Activated CD8-positive, alpha-beta memory T cell treated with anti-CD3 and anti-CD28 coated beads, Interleukin-2, amount 50 U/mL, for 24 hours (primary cell): ENCODE results near the gene APOL5.

Experiments
- DNase-seq: peaks from one replicate; pipeline ENCODE4 v3.0.0-alpha.2; 2020; ENCODE audit errors: extremely low read depth

APOL5 gene

DNA sequence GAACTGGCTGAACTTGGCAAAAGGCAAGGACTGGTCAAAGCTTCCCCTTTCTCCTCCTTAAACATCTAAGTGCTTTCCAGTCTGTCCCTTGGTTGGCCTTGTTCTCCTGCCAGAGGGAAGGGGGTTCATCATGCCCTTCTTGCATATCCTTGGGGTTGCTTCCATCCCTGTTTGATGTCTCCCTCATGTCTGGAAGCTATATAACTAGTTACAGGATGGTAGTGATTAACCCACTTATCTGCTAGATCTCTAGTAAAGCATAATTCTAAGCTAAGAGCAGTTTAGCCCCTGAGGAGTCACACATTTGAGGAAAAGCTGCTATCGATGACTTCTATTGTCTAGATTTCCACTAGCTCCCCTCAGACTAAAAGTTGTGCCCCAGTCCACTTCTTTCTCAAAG lies 22.9 kb downstream of the APOL5 start:
- DNase-seq, result no peak

DNA sequence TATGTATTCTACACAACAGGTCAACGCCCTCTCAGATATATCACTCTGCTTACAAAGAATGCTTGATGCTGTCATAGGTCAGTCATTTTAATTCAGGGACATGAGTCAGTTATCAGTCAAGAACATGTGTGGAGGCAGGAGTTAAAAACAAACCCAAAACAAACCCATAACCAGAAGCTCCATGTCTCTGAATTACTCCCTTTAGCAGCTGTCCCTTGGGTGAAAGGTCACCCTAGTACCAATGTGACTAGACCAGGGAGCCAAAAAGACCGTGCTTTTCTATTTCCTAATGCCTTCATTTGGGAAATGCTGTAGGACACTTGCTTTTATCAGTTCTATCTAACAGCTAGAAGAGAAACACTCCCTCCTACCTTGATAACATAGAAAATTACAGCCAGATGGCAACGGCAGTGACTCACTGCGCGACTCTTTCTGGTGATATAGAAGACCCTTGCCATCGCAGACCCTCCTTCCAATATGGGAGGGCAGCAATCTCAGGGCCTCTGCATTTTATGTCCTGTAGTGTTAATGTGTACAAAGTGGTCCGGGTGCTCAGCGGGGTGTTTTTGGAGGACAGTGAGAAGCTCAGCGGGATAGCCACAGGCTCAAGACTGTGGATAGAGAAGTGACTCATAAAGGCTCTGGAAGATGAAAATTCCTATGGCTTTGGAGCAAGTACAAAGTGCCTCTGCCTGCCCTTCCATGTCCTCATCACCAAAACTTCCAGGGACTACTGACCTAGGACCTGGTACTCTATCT lies 24.8 kb downstream of the APOL5 start:
- DNase-seq, result no peak

DNA sequence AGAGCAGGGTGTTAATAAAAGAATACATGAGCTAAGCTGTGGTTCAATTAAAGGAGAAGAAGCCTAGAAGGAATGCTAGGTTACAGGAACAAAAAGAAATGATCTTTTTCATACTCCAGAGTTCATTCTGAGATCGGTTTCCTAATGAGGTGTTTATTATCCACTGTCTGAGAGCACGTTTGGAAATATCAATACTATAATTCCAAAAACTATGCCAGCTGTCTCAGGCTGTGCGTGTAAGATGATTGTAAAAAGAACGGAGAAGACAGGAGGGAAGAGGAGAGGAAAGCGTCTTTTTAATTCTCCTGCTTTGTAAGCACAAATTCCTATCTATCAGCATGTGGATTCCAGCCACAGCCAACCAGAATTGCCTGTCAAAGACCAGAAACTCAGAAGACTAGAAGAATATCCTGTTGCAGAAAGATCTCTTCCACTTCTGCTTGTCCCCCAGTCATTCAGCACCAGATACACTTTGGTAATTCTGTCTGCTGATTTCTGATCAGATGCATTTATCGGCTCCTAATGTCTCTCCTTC lies 25.7 kb downstream of the APOL5 start:
- DNase-seq, result no peak

DNA sequence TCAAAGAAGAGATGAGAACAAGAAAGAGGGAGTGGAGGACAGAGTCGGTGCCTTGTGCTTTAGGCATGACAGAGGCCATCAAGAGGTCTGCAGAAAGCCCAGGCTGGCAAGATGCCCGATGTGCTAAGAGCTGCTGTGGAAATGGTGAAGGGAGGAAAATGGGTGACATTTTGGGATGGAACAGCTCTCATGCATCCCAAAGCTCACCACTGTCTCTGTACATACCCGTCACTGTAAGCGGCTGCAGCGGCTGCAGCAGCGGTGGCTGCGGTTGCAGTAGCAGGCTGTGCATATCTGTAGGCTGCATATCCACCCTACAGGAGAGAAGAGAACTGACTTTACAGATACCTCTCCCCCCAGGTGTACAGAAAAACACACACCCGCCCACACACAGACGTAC lies 28.6 kb downstream of the APOL5 start:
- no peak for DNase-seq

DNA sequence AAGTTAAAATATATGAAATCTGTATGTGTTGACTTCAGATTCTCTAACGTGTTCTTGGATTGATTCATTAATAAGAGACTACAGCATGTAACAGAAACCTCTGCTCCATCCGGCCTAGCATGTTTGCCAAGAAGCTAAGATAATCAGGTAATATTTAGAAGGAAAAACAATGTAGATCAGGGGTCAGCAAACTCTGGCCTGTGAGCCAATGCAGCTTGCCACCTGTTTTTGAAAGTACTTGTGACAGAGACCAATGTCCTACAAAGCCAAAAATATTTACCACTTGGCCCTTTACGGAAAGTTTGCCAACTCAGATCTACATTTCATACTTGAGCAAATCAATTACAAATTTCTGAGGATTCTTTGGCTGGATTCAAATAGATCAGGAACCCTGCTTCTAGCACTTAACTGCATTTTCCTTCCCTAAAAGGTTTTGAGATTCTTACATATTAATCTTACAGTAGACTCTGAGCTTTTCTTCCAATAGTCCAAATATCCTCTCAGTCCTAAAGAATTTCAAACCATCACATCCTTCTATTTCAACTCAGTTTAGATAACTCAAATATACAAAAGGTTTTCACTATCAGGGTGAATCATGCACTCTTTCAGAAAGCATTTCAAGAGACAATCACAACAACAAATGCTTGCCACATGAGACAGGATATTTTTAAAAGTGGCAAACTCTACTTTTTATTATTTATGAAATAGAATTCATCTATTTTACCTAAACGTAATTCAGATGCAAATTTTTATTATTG lies 29.5 kb downstream of the APOL5 start:
- no peak for DNase-seq

DNA sequence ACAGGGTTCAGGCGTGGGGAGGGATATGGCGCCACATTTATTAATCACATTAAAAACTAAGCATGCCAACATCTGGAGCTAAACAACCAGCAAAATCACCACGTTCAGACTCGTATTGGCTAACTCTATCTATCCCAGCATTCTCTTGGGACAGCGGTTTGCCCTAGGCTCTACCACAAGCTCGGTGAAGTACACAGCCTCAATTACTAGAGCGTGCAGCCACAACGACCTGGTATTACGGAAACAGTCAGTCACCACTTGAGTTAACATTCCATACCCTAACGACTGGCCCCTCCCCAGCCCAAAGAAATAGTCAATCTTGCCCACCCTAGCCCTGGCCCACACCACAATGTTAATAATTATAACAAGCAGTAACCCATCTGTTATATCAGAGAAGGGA lies 32.1 kb downstream of the APOL5 start:
- DNase-seq, result no peak

DNA sequence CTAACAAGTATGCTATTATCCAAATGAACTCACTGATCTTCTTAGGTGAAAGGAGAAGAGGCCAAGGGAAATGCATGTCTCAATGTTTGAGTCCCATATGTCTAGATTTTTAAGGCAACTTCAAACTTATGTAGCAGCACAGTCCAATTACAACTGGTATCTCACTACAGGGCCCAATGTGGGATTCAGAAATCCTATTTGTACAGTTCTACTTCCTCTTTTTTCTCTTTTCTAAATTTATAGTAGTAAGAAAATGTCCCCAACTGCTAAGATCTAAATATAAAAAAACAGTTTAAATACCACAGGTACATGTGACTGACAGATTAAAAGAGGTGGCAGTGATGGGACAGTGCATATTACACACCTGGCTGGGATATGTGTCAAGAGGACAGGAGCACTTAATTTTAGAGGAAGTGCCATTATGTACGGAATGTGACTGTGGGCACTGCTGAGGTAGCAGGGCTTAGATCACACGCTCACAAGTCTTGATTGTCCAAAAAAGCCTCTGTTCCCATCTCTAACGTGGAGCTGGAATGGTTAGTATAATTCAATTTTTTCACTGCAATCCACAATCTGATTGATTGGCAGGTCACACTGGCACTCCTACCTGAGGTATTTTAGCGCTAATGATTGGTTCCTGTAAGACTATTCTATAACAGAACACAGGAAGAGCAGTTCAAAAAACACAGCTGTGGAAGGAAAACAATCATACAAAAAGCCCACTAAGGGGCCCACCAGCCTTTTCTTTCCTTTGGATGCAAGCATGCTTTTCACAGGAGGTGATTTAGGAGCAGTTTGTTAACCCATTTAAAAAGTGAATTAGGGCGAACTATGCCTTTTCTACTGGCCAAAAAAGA lies 34.6 kb downstream of the APOL5 start:
- no peak for DNase-seq

DNA sequence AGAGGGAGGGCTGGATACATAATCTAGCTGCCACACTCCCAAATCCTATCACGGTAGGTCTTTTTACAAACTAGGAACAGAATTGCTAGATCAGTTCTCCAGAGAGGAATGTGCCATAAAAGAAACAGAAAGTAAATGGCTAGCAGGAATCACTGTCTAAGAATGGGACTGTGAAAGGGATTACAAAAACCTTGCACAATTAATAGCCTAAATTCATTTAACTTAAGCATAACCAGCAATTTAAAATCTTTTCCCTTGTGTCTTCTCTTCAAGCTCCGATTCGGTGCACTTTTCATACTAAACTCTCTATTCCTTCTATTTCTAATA lies 35.2 kb downstream of the APOL5 start:
- no peak for DNase-seq

DNA sequence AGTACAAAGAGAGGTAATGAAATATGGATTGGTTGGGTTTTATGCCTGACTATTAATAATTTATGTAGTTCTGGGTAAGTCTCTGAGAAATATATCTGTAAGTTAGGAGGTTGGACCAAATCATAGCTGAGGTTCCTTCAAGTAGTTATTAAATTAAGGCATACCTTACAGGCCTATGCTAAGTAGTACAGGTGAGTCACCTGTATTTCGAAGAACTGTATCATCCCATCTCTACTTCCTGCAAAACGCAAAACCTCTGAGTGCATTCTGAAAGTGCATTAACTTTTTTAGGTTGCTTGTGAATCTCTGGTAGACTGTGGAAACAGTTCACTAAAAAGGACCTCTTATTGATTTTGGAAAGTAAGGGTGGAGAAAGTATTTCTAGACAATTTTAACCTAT lies 37.1 kb downstream of the APOL5 start:
- DNase-seq, result no peak

DNA sequence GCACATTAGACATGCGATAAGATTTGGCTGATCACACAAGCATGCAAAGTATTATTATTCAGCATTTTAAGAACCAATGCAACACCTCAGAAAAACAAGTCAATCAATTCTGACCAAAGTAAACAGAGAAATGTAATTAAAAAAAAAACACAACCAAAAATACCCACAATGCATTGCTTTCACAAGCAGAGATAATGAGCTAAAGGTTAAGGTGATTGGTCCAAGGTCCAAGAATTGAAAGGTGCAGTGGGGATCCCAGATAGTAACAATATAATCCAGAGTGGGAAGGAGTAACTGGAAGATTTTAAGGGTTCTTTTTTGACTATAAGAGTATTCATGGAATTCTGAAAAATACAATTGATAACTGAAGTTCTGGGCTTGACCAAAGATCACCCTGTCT lies 39.0 kb downstream of the APOL5 start:
- no peak for DNase-seq

DNA sequence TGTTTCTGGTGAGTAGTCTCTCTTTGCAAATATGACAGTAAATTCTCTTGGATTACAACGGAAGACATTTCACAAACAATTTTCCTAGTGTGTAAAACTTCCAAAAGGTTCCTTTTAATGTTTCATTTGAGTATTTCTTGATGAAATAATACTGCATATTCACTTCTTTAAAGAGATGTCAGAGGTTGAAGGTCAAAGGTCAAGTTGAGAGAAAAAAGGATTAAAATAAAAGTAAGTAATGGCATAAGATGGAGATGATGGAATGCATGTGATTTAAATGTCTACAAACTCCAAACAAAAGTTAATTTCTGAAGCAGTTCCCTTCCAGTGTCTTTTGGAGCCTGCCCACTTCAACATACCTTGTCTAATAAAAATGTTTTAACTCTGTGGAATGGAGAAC lies 40.7 kb downstream of the APOL5 start:
- no peak for DNase-seq

DNA sequence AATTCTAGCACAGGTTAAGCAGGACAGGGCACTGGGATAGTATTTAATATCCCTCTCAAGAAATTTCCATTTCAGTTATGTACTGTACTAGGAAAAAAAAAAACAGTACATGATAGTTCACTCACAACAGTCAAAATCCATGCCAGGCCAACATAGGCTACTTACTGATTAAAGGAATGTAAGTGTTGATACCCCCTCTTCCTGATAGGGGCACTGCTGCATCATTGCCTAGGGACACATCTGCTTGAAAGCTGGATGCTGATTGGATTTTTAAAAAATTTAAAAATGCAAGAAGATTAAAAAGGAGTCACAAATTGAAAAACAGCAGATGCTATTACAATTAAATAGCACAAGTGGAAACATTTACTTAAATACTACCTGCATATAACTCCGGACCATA lies 43.4 kb downstream of the APOL5 start:
- no peak for DNase-seq

DNA sequence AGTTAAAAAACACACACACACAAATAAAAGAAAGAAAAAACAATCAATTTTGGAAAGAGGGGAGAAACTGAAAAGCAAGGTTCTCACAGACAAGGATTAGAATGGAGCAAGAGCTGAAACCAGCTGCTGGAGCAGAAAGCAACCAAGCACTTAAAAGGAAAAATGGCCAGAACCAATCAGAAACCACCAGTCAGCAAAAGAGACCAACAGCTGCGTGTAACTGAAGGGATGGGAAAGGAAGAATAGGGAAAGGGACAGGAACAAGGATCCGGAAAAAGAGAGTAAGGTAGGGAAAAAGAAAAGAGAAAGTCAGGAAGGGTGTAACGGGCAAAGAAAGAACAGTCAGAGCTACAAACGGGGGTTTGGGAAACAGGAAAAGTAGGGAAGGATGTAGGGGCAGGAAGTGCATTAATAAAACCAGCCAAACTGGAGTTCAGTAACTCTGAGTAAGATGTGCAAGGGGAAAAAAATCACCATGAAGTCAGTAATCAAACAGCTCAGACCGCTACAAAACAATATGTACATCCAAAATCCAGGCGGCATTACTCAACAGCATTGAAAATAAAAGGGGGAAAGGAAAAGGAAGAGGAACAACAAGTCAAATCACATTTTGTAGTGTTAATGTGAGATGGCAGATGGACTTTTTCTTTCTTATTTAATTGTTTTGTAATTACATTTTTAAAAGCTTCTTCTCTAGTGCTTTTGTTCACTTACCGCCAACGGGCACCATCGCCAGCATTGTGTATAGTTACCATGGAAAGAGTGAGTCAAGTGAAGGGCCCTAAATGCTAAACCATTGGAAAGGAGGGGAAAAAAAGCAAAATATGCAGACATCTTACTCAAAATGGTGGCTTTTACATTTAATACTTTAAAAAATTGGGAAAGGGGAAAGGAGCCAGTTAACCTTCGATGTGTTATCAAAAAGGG lies 49.2 kb downstream of the APOL5 start:
- no peak for DNase-seq

DNA sequence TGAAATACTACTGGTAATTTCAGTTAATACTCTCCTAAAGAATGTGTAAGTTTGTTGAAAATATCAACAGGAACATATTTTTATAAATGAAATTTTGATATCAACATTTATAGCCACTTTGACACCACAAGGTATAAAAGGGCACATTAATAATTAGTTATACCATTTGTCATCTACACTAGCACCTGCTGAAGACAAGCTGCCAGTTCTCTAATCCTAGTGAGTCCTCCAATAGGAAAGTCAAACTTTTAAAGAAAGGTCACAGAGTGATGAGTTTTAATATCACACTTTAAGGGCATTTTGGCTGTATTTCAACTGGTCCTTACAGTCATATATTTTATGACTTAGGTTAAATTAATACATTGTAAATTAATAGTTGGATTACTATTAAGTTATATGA lies 52.3 kb downstream of the APOL5 start:
- DNase-seq, result no peak

DNA sequence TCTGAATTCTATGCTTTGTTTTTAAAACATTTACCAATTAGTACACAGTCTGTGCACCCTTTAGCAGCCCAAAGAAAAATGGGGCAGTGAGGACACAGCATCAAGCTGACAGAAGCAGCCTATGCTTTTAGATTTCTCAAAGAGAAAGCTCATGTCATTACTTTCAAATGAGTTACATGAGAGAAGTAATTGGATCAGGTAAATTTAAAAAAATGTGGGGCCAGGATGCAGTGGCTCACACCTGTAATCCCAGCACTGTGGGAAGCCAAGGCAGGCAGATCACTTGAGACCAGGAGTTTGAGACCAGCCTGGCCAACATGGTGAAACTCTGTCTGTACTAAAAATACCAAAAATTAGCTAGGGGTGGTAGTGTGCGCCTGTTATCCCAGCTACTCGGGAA lies 57.7 kb downstream of the APOL5 start:
- no peak for DNase-seq

DNA sequence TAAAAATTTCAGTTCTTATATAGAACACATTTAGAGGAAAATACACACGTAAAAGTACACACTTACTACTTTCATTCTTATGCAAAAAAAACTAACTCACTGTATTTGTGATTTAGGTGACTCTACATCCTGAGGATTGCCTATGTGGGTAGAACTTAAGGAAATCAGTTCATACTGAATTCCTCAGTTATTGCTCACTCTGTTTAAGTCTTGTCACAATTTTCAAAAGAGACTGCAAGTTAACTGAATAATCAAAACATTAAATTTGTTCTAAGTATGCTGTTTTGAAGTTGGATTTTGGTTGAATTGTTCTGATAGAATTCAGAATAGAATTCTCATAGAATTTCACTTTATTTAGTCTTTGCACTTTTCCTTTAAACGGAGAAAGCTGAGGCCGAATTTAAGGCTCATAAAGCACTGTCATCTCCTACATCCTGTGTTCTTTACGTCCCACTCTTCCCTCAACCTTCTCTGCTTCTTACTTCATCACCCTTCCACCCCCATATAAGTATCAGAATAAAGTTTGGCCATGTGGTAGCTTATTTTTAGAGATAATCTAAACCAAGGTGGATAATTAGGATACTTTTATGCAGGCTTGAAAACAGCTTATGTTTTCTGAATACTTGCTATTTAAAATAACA lies 59.8 kb downstream of the APOL5 start:
- DNase-seq, result no peak
